ENCODE data around the gene EN1. TPM values are rescaled to one million over a fixed set of nuclear protein-coding genes. Genes with fewer than 3 reads are reported as not detected.

EN1 gene
- total RNA-seq, 1 experiment from 2014 or later: not detected

GRCh38 chr2:118850168-118850900, 2.9 kb upstream of the EN1 start:
- no peaks in the 10 kb centered on the region for H3F3A ChIP-seq (ENCODE audit: insufficient read depth, low read depth)
- no peaks in the 10 kb centered on the region for H3K9me2 ChIP-seq (ENCODE audit: insufficient read depth)
- intact Hi-C loops (cut with micrococcal nuclease; ENCODE audit: unreplicated experiment): no loop called here
- DNase-seq: no peak
- H3K79me2 ChIP-seq (ENCODE audit: low read depth): no peaks in the 10 kb centered on the region
- H3K9me3 ChIP-seq (ENCODE audit: insufficient read depth, low read depth): no peaks in the 10 kb centered on the region; the same call in 1 of the 2 replicates
- H3K36me3 ChIP-seq (ENCODE audit: low read depth): no peaks in the 10 kb centered on the region
- H3K4me3 ChIP-seq: no peak overlapping the region
- ChIA-PET POLR2A (ENCODE audit: unreplicated experiment) (no interaction called here), CTCF (no interaction called here)
- no TSS peak for BruUV-seq (replicated peaks)
- no peak overlapping the region for H2AFZ ChIP-seq
- H4K20me1 ChIP-seq (ENCODE audit: insufficient read depth): no peaks in the 10 kb centered on the region
- H3K27ac ChIP-seq: no peak overlapping the region
- no peak overlapping the region for H3K4me2 ChIP-seq
- peaks cover 74% of the 10 kb centered on the region for H3K27me3 ChIP-seq (ENCODE audit: insufficient read depth, low read depth)
- no peaks in the 10 kb centered on the region for H3K4me1 ChIP-seq (replicated peaks; ENCODE audit: insufficient read depth)
- TF ChIP-seq CTCF (conservative IDR thresholded peaks at IDR 0.05) (no peak), EZH2 (IDR thresholded peaks at IDR 0.05; ENCODE audit: low read depth) (no peak)

GRCh38 chr2:118849226-118850167, 2.0 kb upstream of the EN1 start:
- Histone ChIP-seq H3K27me3 (ENCODE audit: insufficient read depth, low read depth) (peaks cover 78% of the 10 kb centered on the region), H2AFZ (no peak overlapping the region), H3F3A (ENCODE audit: insufficient read depth, low read depth) (no peaks in the 10 kb centered on the region), H3K4me3 (no peak overlapping the region), H3K4me2 (no peak overlapping the region), H3K4me1 (replicated peaks; ENCODE audit: insufficient read depth) (no peaks in the 10 kb centered on the region), H3K27ac (no peak overlapping the region), H3K36me3 (ENCODE audit: low read depth) (no peaks in the 10 kb centered on the region), H3K9me2 (ENCODE audit: insufficient read depth) (no peaks in the 10 kb centered on the region), H4K20me1 (ENCODE audit: insufficient read depth) (no peaks in the 10 kb centered on the region), H3K9me3 (ENCODE audit: insufficient read depth, low read depth) (no peaks in the 10 kb centered on the region; the same call in 1 of the 2 replicates), H3K79me2 (ENCODE audit: low read depth) (no peaks in the 10 kb centered on the region)
- BruUV-seq (replicated peaks): no TSS peak
- DNase-seq: no peak
- no peak for TF ChIP-seq CTCF (conservative IDR thresholded peaks at IDR 0.05)
- no peak for TF ChIP-seq EZH2 (IDR thresholded peaks at IDR 0.05; ENCODE audit: low read depth)
- ChIA-PET POLR2A (ENCODE audit: unreplicated experiment) (no interaction called here), CTCF (no interaction called here)
- intact Hi-C loops (cut with micrococcal nuclease; ENCODE audit: unreplicated experiment): no loop called here

- Histone ChIP-seq H3K4me2 (no peak overlapping the region), H3K9me2 (ENCODE audit: insufficient read depth) (no peaks in the 10 kb centered on the region), H3K4me1 (replicated peaks; ENCODE audit: insufficient read depth) (no peaks in the 10 kb centered on the region), H3F3A (ENCODE audit: insufficient read depth, low read depth) (no peaks in the 10 kb centered on the region), H3K27ac (no peak overlapping the region), H3K36me3 (ENCODE audit: low read depth) (no peaks in the 10 kb centered on the region), H3K27me3 (ENCODE audit: insufficient read depth, low read depth) (peaks cover 78% of the 10 kb centered on the region), H3K4me3 (no peak overlapping the region), H2AFZ (no peak overlapping the region), H4K20me1 (ENCODE audit: insufficient read depth) (no peaks in the 10 kb centered on the region), H3K9me3 (ENCODE audit: insufficient read depth, low read depth) (no peaks in the 10 kb centered on the region; the same call in 1 of the 2 replicates), H3K79me2 (ENCODE audit: low read depth) (no peaks in the 10 kb centered on the region)
- ChIA-PET CTCF (no interaction called here), POLR2A (ENCODE audit: unreplicated experiment) (no interaction called here)
- no peak for DNase-seq
- TF ChIP-seq CTCF (conservative IDR thresholded peaks at IDR 0.05) (no peak), EZH2 (IDR thresholded peaks at IDR 0.05; ENCODE audit: low read depth) (no peak)
- intact Hi-C loops (cut with micrococcal nuclease; ENCODE audit: unreplicated experiment): no loop called here
- no TSS peak for BruUV-seq (replicated peaks)
These were observed 1.2 kb upstream of the EN1 start for GRCh38 chr2:118848381-118849225.

Measured in PC-9 (cell line).